ACC112 (cell line): ENCODE results near the gene CORO2A.
"Not testable (repeated sequence)": the region's sequence is repeated elsewhere in the genome, so short reads cannot be mapped to it uniquely, and the experiment has no call there.

Experiments
- H2AFZ ChIP-seq: fragments of 200-600 bp; sonication (generic); one replicate; pipeline ENCODE4 v1.6.0; 2017; ENCODE audit warnings: antibody characterized with exemption, low read length; ENCODE audit not compliant: unreplicated experiment
- H3K27ac ChIP-seq: fragments of 200-600 bp; sonication (generic); 2 replicates; pipeline ENCODE4 v1.5.1; 2014; ENCODE audit warnings: low read depth, mild to moderate bottlenecking, antibody characterized with exemption, low read length, moderate library complexity
- H3K27me3 ChIP-seq: fragments of 200-600 bp; sonication (generic); 2 replicates; pipeline ENCODE4 v1.6.1; 2014; ENCODE audit warnings: mild to moderate bottlenecking, antibody characterized with exemption, low read length, moderate library complexity, mixed read lengths; ENCODE audit not compliant: insufficient read depth
- H3K36me3 ChIP-seq: fragments of 200-600 bp; sonication (generic); 2 replicates; pipeline ENCODE4 v1.6.1; 2016; ENCODE audit warnings: mild to moderate bottlenecking, antibody characterized with exemption, low read length, moderate library complexity, mixed read lengths; ENCODE audit not compliant: insufficient read depth
- H3K4me1 ChIP-seq: fragments of 200-600 bp; sonication (generic); one replicate; pipeline ENCODE4 v1.6.1; 2016; ENCODE audit warnings: low read length, mixed read lengths; ENCODE audit not compliant: insufficient read depth, unreplicated experiment, control insufficient read depth
- H3K4me3 ChIP-seq: fragments of 200-600 bp; sonication (generic); 2 replicates; pipeline ENCODE4 v1.5.1; 2014; ENCODE audit warnings: mild to moderate bottlenecking, low read depth, low read length
- H3K79me2 ChIP-seq: fragments of 200-600 bp; sonication (generic); one replicate; pipeline ENCODE4 v1.6.0; 2016; ENCODE audit warnings: low read length; ENCODE audit not compliant: control insufficient read depth, unreplicated experiment, insufficient read depth

Gene CORO2A

DNA sequence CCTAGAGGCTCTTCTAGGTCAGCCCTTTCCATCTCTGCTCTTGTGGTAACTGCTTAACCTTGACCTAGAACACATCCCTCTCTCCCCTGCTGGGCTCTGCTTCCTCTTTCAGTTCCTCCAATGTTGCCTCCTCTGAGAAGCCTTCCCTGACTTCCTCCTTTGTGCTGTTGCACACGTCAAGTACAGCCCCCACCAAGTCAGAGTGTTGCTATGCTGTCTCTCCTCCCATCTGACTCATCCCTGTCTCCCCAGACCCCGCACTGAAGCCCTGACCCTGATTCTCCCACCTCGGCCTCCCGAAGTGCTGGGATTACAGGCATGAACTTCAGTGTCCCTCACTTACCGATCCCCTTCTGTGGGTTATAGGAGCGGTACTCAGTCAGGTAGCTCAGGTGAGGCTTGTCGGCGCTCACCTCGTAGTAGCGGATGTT is 63.0 kb downstream of the CORO2A start:
- no peak overlapping the region for H2AFZ ChIP-seq
- H3K4me1 ChIP-seq, result no peaks in the 10 kb centered on the region
- no peaks in the 10 kb centered on the region for H3K36me3 ChIP-seq
- H3K27ac ChIP-seq, result no peak overlapping the region
- no peak overlapping the region for H3K4me3 ChIP-seq
- no peaks in the 10 kb centered on the region for H3K79me2 ChIP-seq
- no peaks in the 10 kb centered on the region for H3K27me3 ChIP-seq

DNA sequence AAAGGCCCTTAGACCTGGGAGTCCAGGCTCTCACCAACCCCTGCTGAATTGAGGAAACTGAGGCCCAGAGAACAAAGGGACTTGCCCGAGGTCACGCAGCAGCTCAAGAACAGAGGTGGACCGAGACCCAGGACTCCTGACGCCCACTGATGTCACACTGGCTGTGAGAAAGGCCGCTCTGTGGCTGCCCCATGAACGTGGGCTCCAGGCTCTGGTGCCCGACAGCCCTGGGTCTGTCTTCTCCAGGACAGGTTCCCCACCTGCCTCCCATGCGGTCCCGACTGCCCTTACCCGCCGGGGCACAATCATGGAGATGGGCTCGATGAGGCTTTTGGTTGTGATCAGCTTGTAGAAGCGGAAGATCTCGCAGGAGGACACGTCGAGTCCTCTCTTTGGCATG is 64.1 kb downstream of the CORO2A start:
- H3K4me1 ChIP-seq, result no peaks in the 10 kb centered on the region
- no peak overlapping the region for H2AFZ ChIP-seq
- H3K4me3 ChIP-seq, result no peak overlapping the region
- no peaks in the 10 kb centered on the region for H3K27me3 ChIP-seq
- H3K27ac ChIP-seq, result no peak overlapping the region
- no peaks in the 10 kb centered on the region for H3K79me2 ChIP-seq
- H3K36me3 ChIP-seq, result no peaks in the 10 kb centered on the region

DNA sequence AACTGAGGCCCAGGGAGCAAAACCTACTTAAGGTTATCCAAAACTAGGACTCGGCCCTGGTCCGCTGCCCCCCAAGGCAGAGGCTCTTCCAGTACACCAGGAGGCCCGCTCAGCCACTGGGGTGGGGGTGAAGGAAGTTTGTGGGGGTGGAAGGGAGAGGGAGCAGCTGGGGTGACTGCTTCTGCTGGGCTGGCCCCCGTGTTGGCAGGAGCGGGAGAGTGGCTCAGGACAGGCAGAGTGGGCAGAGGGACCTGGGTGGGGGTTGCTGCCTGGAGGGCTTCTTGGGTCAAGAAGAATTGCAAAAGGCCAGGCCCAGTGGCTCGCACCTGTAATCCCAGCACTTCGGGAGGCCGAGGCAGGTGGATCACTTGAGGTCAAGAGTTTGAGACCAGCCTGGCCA is 65.2 kb downstream of the CORO2A start:
- H3K4me1 ChIP-seq, result no peaks in the 10 kb centered on the region
- H3K36me3 ChIP-seq, result no peaks in the 10 kb centered on the region
- no peak overlapping the region for H3K4me3 ChIP-seq
- H3K27me3 ChIP-seq, result no peaks in the 10 kb centered on the region
- no peak overlapping the region for H2AFZ ChIP-seq
- H3K79me2 ChIP-seq, result no peaks in the 10 kb centered on the region
- no peak overlapping the region for H3K27ac ChIP-seq

DNA sequence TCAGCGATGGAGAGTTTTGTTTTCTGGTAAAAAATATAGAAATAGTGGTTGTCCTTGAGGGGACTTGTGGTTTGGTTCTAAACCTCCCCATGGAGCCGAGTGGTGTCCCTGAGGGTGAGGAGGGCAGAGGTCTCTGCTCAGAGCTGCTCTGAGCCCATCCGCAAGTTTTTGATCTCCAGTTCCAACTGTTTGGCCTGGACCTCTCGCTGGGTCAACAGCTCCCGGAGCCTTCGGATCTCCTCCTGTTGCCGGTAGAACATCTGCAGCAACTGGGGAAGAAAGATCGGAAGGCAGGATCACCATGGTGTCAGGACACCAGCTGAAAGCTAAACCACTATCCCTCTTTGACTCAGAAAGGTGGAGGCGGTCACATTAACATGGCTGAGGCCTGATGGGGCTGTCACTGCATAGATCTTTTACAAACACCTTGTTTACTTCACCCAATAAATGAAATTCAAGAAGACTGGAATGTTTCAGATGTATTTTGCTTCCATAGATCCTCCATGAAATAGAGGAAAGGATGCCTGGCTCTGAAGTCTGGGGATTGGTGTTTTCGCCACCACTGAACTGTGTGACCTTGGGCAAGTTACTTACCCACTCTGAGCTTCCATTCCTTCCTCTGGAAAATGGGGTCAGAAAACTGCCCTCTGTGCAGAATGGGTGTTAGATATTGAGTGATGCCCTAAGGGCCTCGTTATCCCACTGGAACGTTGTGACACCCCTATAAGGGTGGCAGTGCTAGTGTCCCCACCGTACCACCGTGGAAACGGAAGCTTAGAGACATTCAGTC is 67.6 kb downstream of the CORO2A start:
- Histone ChIP-seq H3K79me2 (no peaks in the 10 kb centered on the region), H3K27me3 (no peaks in the 10 kb centered on the region), H3K36me3 (no peaks in the 10 kb centered on the region), H3K27ac (no peak overlapping the region), H3K4me3 (no peak overlapping the region), H2AFZ (no peak overlapping the region), H3K4me1 (no peaks in the 10 kb centered on the region)

DNA sequence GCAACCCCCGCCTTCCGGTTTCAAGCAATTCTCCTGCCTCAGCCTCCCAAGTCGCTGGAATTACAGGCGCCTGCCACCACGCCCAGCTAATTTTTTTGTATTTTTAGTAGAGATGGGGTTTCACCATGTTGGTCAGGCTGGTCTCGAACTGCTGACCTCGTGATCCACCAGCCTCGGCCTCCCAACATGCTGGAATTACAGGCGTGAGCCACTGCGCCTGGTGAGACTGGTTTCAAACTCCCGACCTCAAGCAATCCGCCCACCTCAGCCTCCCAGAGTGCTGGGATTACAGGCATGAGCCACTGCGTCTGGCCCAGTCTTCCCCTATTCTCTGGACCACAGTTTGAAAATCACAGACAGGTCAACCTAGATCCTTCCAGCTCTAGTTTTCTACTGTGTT is 68.3 kb downstream of the CORO2A start:
- H3K27ac ChIP-seq, H2AFZ ChIP-seq, H3K79me2 ChIP-seq, H3K36me3 ChIP-seq, H3K4me3 ChIP-seq, H3K27me3 ChIP-seq, H3K4me1 ChIP-seq: not testable (repeated sequence)

DNA sequence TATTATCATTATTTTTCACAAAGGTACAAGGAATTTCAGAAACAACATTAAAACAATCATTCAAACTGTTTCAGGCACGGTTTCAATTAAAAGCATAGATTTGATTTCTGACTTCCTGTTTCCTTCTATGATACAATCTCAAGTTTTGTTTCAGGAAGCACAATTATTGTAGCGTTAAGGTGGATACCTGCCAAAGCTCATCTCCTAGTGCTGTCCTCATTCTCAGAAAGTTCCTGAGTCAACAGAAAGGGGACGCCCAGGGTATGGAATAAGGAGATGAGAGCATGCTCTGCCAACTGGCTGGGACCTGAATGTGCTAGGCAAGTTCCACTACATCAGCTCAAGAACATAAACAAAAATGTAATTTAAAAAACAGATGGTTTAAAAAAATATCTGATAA is 71.4 kb downstream of the CORO2A start:
- H3K36me3 ChIP-seq, result no peaks in the 10 kb centered on the region
- H3K79me2 ChIP-seq, result peaks cover 25% of the 10 kb centered on the region
- H3K4me1 ChIP-seq, result peaks cover 9% of the 10 kb centered on the region
- no peak overlapping the region for H3K27ac ChIP-seq
- H3K4me3 ChIP-seq, result no peak overlapping the region
- no peaks in the 10 kb centered on the region for H3K27me3 ChIP-seq
- no peak overlapping the region for H2AFZ ChIP-seq

DNA sequence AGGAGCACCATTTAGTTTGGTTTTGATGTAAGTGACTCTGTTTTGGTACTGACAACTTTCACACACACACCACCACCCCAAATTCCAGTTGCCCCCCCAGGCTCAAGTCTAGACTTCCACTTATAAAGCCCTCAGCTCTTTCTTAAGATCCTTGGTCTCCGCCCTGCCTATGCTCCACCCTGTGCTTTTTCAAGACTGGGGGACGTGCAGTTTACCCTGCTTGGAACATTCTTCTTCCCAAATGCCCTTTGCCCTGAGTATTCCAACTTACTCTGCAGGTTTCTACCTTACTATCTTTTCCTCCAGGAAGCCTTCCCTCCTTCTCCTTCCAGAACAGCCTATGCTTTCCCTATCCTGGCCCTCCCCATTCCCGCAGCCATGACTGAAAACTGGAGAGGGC is 72.0 kb downstream of the CORO2A start:
- H3K36me3 ChIP-seq, result no peaks in the 10 kb centered on the region
- no peak overlapping the region for H2AFZ ChIP-seq
- H3K27ac ChIP-seq, result no peak overlapping the region

DNA sequence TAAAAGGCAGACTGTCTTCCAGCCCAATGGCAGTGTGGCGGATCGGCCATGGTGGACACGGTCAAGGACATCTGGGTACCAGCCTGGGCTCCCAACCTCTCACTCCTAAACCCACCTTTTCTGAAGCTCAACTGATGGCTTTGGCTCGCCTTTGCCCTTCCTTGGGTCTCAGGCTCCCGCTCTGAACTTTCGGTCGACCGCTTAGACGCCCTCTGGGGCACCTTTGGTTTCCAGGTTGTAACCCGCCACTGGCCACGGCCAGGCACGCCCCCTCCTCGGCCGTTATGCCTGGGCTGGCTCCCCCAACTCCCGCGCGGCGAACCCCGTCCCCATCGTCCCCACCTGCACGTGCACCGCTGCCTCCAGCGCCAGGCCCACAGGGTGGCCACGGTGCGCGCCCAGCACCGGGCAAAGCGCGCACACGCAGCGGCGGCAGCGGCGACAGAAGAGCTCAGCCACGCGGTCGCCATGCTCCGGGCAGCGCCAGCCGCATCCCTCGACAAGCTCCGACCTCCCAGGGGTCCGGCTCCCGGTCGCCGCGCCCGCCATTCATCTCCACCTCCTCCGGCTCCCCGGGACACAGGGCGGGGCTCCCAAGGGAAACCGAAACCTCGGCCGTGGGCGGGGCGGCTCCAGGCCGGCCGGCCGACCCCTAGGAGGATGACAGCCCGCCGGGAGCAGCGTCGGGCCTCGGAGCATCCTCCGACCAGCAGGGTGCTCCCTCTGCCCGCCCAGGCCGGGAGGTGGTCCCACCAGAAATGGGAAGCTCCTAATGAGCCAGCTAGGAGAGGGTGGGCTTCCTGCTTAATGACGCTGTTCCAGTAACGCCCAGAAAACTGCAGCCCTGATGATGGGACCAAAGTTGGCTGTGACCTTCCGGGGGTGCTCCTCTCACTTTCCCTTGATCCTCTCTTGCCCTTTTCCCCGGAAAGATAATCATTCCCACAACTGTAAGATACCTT is 73.5 kb downstream of the CORO2A start, which contains the start of gene TRIM14:
Gene TRIM14, minus strand, starts transcription at position 583 of the 962 bp plus-strand sequence. Its CDS starts 34 bp downstream, at position 549.
- Histone ChIP-seq H3K27ac (peak within 1 kb of the TSS; percentile 18; the same call in 1 of the 2 replicates), H3K36me3 (no peaks in the 10 kb centered on the region), H3K27me3 (no peaks in the 10 kb centered on the region), H3K79me2 (peaks cover 32% of the 10 kb centered on the region), H3K4me1 (peaks cover 9% of the 10 kb centered on the region), H3K4me3 (peak within 1 kb of the TSS; percentile 93), H2AFZ (peak within 1 kb of the TSS; percentile 59)

More for the DNA sequence above, 72.0 kb downstream of the CORO2A start:
- Histone ChIP-seq H3K79me2 (peaks cover 27% of the 10 kb centered on the region), H3K4me3 (no peak overlapping the region), H3K27me3 (no peaks in the 10 kb centered on the region), H3K4me1 (peaks cover 9% of the 10 kb centered on the region)

DNA sequence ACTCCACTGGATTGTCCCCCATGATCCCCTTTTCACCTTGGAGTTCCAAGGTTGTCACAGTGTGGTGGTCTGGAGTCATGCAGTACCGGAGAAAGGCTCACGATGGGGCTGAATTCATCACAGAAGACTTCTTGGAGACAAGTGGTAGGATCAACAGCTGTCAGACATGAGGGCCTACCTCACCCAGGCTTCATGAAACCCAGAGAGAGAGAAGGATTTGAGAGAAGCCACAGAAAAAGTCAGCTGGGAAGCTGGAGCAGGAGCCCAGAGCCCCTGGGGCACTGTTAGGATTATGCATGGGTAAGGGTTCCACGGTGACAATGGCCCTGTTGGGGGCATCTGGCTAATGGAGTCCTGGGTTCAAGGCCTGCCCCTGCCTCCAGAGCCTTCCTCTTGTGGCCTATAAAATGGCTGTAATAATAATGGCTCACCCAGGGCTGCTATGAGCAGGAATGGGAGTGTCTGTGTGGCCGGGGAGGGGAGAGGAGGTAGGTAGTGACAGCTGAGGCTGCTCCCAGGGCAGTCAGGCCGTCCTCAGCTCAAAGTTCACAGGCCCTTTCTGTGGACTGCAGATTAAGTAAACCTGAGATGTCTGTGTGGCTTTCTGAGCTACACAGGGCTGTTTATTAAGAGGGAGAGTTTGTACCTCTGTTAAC is 74.3 kb downstream of the CORO2A start:
- H3K27ac ChIP-seq, result peak overlapping the region; percentile 18; the same call in 1 of the 2 replicates
- H3K27me3 ChIP-seq, result no peaks in the 10 kb centered on the region
- H3K36me3 ChIP-seq, result no peaks in the 10 kb centered on the region
- peaks cover 9% of the 10 kb centered on the region for H3K4me1 ChIP-seq
- peak overlapping the region; percentile 59 for H2AFZ ChIP-seq
- peaks cover 37% of the 10 kb centered on the region for H3K79me2 ChIP-seq
- H3K4me3 ChIP-seq, result peak overlapping the region; percentile 93

DNA sequence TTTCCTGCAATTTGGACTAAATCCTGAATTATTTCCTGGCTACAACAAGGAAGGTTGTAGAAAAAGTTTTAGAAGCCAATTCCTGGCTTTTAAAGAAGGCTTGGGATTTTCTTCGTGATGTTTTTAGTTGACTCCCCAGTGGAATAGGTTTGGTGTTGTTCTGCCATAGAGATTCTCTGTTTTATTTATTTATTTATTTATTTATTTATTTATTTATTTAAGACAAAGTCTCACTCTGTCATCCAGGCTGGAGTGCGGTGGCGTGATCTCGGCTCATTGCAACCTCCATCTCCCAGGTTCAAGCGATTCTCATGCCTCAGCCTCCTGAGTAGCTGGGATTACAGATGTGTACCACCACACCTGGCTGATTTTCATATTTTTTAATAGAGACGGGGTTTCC is 75.3 kb downstream of the CORO2A start:
- peaks cover 40% of the 10 kb centered on the region for H3K79me2 ChIP-seq
- not testable (repeated sequence) for H3K27me3 ChIP-seq, H2AFZ ChIP-seq, H3K27ac ChIP-seq, H3K4me1 ChIP-seq, H3K36me3 ChIP-seq, H3K4me3 ChIP-seq
